Effector CD4-positive, alpha-beta T cell (primary cell): ENCODE results near the gene DLEC1.

Source experiments
- DNase-seq: peaks from one replicate; pipeline ENCODE4 v3.0.0-alpha.2; 2020

Gene DLEC1

DNA sequence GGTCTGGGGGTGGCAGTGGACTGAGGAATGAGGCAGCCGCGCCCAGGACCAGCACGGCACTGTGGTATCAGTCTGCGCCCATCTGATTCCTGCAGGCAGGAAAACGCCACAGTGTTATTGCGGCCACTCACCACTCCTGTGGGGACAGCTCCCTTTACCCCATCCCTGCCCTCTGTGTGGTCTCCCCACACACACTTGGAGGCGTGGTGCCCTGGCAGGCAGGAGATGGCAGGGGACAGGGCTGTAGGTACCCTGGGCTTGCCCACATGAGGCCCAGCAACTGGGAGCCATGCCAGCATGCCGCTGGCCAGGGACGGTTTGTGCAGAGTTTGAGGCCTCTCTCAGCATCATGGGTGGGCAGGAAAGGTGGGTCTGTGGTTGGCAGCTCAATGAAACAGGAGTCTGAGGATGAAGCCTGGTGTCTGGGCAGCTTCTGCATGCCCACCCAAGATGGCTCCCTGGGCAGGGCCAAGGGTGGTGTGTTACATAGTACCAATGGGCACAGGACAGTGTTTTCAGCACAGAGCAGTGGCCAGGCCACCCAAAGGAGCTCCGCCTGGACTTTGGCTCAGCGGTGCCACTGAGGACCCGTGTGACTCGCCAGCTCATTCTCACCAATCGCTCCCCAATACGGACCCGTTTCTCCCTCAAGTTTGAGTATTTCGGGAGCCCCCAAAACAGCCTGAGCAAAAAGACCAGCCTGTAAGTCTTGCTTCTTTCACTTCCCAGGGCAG, 70.7 kb downstream of the DLEC1 start:
- no peak for DNase-seq

DNA sequence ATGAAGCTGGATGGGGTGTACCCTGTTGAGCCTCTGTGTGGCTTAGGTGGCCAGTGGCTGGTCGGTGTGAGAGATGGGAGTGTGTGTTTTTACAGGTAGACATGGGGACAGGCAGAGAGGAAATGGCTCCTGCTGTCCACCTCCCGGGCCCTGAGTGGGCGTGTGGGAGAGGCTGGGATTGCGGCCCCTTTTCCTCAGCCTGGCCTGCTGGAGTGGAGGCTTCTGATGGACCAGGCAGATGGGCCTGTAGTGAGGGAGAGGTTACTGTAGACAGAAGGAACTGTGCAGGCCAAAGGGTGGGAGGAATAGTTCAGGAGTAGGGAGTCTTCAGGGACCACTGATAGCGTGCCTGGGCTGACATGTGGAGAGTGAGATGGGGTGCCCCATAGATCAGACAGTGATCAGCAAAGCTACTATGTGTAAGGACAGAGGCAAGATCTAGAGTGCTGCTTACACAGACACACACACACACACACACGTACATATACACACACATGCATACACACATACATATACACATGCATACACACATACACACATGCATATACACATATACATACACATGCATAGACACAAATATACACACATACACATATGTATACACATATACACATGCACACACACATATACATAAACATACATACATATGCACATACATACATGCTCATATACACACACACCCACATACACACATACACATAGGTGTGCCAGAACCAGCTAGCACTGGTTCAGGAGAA, 71.5 kb downstream of the DLEC1 start:
- no peak for DNase-seq

DNA sequence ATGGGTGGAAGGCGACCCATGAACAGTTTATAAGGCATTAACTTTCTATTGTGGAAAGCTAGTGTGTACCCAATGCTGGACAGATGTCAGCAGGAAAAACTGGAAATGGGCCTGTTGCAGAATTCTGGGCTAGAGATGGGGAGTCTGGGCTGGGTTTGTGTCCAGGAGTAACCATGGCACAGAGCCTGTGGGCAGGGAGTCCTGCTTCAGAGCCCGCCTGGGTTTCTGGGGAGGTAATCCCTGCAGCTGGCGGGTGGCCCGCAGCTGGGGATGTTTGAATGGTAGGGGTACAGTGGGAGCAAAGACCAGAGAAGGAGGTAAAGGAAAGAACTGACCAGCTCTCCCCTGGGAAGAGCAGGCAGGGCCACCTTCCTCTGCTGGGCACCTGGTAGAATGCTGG, 72.2 kb downstream of the DLEC1 start:
- DNase-seq, result no peak

DNA sequence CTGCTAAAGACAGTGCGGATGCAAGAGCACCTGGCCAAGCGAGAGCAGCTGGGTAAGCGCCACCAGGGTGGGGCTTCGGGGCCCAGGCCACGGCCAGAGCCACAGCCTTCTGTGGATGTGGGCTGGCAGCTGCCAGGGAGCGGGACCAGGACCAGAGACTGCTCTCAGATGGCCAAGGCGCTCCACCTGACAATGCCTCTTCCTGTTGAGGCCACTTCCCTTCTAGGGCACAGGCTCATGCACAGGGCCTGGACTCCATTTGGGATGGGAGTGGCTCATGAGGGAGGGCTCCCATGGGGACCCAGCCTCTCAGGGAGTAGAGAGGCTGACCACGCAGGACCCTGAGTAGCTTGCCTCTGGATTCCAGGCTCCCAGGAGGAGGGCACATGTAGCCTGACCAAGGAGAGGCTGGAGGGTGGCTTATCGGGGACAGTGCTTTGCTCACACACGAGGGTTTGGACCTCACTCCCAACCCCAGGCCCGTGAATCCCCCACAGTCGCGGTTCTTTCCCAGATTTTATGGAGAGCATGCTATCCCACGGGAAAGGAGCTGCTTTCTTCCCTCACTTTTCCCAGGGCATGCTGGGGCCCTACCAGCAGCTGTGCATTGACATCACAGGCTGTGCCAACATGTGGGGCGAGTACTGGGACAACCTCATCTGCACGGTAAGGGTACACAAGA, 72.8 kb downstream of the DLEC1 start:
- no peak for DNase-seq

DNA sequence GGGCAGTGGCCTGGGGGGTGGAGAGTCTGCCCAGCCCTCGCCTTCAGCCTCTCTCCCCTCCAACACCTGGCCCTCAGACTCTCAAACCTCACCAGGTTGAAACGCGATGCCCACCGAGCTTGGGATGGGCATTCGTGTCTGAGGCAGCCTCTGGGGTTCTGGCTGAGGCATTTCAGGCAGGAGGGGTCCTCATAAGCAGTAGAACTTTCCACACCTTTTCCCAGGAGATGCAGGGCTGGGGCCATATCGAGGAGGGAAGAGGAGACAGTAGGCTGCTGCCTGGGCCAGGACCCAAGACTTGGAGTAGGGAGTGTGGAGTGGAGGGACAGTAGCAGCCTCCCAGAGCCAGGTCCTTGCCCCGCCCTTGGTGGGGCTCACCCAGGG, 73.4 kb downstream of the DLEC1 start:
- no peak for DNase-seq

DNA sequence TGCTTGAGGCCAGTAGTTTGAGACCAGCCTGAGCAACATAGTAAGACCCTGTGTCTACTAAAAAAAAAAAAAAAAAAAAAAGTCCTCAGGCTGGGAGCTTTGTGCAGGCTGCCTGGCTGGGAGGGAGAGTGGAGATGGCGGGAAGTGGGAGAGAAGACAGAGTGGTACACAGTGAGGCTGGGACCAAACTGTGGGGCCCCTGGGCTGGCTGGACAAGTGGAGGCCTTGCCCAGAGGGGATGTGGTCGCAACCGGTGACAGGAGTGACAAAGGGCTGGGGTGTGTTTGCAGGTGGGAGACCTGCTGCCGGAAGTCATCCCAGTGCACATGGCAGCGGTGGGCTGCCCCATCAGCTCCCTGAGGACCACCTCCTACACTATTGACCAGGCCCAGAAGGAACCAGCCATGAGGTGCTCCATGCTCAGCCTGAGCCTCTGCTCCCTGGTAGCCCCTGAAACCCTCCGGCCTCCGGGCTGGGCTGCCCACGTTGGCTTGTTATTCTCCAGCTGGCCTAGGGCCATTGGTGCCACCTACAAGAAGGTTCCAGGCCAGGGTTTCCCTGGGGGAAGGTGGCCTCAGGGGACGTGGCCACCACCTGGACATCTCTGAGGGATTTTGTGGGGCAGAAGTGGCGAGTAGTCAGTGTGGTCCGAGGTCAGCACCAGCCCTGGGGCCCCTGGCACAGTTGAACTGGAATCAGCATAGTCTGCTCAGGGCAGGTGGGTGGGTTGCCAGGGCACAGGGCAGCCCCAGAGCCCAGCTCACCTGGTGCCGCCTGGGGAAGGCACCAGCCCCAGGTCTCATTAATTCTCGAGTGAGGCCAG, 75.3 kb downstream of the DLEC1 start:
- no peak for DNase-seq

DNA sequence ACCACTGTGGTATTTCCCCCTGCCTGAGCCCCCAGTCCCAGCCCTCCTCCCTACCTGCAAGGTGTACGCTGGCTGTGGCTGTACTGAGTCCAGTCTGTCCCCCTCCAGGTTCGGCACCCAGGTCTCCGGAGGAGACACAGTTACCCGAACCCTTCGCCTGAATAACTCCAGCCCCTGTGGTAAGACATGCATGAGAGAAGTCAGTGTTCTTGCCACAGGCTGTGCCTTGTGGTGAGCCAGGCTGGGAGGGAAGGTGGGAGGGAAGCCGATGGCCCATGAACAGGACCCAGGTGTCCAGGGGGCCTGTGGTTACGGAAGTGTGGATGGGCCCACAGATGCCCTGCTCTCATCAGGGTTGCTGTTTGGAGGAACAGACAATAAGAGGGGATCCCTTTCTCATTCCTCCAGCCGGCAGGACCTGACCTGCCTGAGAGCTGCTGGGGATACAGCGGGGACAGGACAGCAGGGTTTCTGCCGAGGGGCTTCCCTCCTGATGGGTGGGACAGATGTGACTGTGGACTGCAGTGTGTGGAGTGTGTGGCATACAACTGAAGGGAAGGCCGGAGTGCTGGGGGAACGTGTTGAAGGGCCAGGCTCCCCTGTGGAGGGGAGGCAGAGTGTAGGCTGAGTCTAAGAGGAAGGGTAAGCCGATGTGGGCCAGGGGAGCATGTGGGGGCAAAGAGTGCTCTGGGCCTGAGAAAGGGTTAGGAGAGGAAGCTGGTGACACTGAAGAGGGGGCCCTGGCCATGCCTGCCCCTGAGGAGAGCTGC, 76.1 kb downstream of the DLEC1 start:
- DNase-seq, result no peak

DNA sequence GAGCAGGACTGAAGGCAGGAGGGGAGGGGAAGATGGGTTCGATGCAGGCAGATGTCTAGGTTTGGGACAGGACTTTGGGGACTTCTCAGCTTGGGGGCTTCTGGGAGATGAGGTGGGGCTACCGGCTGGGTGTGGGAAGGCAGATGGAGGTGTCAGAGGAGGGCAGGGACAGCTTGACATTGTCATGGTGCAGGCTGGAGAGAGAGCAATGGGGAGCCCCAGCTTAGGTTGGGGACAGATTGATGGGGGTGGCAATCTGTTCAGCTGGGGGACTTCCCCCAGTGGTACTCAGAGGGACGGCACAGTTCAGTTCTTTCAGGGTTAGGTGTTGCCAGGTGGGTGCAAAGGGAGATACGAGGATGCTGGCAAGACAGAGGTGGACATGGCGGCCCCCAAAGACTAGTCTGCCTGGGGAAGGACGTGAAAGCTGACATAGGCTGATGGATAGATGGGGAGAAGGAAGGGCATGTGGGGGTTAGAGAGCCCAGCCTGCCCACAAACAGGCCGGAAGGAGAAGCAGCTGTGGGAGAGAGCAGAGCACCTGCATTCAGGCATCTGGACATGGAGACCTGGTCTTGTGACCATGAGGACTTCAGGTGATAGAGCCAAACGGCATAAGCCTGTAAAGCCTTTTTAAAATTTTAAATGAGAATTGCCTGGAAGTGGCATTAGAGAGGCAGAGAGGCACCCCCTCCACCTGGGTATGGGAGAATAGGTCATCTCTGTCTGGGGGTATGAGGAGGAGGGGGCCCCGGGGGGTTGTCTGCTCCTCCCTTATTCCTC, 76.8 kb downstream of the DLEC1 start:
- no peak for DNase-seq

DNA sequence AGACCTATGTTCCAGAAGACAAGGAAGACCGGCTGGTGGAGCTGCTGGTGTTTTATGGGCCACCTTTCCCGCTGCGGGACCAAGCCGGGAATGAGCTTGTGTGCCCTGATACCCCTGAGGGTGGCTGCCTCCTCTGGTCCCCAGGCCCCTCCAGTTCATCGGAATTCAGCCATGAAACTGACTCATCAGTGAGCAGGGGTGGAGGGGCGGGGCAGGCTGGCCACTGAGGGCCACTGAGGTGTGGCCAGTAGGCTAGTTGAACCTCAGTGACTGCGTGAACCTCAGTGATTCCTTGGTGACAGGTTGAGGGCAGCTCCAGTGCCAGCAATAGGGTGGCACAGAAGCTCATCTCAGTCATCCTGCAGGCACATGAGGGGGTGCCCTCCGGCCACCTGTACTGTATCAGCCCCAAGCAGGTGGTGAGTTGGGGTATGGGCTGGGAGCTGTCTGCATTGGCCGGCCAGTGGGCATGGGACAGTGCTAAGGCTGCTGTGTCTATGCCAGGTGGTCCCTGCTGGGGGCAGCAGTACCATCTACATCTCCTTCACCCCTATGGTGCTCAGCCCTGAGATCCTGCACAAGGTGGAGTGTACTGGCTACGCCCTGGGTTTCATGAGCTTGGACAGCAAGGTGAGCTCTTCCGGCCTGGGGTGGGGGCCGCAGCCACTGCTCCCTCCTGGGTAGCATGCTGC, 77.6 kb downstream of the DLEC1 start:
- DNase-seq, result no peak

DNA sequence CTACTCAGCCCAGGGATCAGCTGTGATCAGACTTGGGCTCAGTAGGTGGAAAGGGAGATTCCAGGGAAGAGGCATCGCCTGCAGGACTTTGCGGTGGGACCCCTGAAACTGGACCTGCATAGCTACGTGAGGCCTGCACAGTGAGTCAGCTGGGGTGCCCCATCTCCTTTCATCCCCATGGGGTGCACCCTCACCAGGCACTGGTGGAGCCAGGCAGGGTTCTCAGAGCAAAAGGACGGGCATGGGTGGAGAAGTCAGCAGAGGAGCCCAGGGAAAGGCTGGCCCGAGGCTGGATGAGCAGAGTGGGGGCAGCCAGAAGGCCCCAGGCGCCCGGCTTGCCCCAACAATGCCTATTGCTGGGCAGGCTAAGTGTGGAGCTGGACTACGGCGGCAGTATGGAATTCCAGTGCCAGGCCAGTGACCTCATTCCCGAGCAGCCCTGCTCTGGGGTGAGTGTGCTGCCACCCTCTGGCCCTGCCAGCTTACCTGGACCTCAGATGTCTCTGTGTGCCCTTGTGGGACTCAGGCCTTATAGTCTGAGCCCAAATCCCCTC, 78.2 kb downstream of the DLEC1 start:
- no peak for DNase-seq

DNA sequence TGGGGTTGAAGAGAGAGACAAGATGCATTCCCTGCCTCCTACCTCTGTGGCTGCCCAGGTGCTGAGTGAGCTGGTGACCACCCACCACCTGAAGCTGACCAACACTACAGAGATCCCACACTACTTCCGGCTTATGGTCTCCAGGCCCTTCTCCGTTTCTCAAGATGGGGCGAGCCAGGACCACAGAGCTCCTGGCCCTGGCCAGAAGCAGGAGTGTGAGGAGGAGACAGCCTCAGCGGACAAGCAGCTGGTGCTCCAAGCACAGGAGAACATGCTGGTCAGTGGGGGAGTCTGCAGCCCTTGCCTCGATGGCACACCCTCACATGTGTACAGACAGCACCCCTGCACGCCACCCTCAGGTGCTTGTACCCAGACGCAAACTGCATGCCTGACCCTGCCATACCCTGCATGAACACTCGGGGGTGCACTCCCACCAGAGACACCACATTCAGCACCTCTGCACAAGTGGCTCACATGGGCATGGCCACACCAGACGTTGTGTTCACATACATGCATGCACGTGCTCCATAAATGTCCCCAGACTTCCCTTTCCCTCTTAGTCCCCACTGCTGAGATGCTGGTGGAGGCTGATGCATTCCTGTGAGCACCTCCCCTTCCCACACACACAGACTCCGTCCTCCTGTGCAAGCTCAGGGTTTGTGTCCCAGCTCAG, 78.9 kb downstream of the DLEC1 start:
- peak; percentile 60 for DNase-seq

DNA sequence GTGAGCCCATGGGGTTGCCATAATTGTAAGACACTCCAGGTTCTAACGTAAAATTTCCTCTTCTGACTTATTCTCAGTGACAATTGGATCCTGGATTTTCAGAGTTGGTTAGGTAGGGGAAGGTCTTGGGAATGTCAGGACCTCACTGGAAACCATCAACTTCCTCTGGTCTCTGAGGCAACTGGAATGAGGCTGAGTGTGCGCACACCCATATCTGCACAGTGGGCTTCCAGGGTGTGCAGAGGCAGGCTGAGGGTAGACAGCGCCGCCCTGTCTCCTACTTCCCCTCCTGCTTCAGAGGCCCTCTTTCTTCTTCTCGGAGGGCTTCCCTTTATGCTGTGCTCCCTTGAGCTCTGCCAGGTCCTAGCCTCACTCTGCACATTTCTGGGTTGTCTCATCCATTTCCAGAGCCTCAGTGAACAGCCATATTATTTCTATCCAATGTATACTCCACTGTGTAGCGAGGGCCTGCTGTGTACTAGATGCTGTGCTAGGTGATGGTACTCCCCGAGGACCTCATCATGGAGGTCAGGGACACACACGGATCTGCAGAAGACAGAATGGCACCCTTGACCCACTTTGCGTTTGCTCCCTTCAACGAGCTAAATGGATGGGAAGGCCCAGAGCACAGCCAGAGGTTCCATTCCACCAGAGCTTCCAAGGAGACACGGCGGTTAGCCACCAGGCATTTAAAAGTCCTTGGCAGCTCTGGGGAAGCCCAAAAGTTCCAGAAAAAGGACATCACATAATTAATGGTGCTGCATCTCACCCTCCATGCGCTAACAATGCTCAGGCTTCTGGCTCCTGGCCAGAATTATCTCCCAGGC, 79.6 kb downstream of the DLEC1 start:
- no peak for DNase-seq

DNA sequence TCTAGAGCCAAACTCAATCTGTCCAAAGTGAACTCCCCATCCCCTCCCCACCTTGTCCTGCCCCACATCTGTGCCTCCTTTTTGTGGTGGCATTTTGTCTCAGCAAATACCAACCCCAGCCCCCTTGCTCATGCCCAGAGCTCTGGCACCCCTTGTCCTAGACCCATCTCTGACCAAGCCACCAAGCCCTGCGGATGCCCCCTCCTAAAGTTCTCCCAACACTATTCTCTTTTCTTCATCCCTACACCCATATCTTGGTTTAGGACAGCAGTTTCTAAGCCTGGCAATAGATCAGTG, 80.2 kb downstream of the DLEC1 start:
- DNase-seq, result no peak

DNA sequence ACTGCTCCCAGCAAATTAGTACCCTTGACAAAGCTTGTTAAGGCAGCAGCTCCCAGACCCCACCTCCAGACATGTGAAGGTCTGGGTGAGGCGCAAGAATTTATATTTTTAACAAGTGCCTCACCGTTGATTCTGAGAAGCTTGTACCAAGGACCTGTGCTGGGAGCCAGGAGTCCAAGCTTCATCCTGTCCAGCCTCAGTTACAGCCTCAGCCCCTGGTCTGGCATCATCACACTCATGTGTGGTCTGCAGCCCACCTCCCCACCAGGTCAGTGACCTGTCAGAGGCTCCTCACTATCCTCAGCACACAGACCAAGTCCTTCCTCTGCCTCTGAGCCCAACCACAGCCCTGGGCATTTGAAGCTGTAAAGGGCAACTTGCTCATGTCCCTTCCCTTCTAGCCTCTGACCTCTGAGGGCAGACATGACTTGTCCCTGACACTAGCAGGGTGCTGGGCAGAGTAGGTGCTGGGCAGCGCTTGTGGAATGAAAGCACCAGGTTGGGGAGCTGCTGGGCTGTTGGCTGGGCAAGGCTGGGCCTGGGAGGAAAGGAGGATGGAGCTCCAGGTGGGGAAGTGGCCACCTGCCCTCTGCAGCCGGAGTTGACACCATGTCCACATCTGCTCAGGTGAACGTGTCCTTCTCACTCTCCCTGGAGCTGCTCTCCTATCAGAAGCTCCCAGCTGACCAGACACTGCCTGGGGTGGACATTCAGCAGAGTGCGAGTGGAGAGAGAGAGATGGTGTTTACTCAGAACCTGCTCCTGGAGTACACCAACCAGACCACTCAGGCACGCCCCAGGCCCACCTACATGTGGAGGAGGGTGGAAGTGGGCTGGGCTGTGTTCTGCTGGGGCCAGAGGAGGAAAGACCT, 81.0 kb downstream of the DLEC1 start:
- DNase-seq, result no peak

DNA sequence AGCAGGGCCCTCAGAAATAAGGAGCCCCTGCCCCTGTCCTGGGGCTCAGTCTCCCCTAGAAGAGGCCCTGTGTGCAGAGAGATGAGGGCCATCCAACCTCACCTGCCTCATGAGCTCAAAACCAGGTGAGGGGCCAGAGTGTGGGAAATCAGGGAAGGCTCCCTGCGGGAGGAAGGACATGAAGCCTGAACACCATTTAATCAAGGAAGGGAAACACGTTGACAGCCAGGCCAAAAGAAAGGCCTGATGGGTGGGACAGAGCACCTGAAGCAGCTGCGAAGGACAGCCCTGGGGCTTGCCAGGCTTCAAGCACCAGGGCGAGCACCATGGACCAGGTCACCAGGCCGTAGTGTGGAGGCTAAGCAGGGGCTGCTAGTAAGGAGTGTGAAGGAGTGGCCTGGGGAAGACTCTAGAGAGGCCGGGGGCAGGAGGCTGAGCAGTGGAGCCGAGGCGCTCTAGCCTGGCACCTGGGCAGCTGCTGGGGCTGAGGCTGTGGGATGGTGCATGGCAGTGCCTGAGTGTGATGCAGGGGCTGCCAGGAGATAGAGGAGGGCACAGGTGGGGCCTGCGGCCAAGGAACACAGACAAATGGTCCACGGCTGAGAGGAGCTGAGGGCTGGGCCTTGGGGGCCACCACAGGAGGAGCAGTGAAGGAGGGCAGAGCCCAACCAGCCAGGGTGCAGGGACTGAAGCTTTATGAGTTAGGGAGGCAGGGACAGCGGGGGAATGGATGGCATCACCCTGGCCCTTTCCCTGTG, 81.9 kb downstream of the DLEC1 start:
- no peak for DNase-seq

DNA sequence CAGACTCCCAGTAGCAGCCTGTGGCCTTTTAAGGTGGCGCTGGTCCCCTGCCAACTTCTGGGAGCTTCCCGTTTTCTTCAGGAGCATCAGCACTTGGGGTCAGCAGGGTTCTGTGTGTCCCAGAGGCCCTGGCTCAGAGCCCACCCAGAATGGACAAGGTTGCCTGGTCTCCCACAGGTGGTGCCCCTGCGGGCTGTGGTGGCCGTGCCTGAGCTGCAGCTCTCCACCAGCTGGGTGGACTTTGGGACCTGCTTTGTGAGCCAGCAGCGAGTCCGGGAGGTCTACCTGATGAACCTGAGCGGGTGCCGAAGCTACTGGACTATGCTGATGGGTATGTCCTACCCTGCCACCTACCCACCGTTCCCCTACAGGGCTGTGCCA, 82.4 kb downstream of the DLEC1 start:
- DNase-seq, result no peak

DNA sequence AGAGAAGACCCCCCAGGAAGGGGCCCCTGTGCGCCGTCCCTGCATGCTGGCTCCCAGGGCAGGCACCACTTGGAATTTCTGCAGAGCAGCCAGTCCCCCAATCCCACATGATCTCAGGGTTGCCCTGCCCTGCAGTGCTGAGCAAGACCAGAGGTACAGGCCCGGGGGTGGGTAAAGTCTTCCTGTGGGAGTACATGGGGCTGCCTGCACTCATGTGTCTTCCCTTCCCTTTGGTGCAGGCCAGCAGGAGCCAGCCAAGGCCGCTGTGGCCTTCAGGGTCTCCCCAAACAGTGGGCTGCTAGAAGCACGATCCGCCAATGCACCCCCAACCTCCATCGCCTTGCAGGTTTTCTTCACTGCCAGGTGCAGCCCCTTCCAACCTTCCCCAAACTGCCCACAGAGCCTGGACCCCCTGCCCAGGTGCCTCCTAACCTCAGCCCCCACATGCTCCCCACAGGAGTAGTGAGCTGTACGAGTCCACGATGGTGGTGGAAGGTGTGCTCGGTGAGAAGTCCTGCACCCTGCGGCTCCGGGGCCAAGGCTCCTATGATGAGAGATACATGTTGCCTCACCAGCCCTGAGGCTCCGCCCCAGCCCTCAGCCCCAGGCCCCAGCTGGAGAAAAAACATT, 82.9 kb downstream of the DLEC1 start:
- no peak for DNase-seq
